Measurements from ENCODE around the gene MED6. TPM values are rescaled to one million over a fixed set of nuclear protein-coding genes. Genes with fewer than 3 reads are reported as not detected.

The MED6 gene
- polyA plus RNA-seq, 1 donor (not counting 4 experiments of a cell fraction or from before 2014, with no cell fraction given) = 52.6 TPM

DNA sequence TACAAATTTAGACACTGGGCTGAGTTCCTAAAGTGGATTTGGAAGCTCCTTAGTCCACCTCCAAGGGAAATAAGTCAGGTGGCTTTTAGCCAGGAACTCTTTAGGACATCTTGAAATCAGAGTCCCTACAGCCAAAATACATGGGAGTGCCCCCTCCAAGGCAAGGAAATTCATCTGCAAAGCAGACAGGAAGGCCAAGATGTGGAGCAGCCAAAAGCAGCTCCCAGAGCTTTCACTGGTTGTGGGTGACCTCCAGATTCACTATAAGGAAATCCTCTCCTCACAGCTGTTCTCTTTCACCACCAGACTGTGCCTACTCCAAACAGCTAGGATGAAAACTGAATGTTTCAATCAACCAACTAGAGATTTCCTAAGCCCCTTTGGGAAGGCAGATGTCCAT lies 47.9 kb upstream of the MED6 start:
- H3K4me1 ChIP-seq (ENCODE audit: control insufficient read depth, extremely low read depth, insufficient read depth, low read length) = no peaks in the 10 kb centered on the region
- no peaks in the 10 kb centered on the region for H3K9me3 ChIP-seq (ENCODE audit: control insufficient read depth, low read depth, low read length)
- no peaks in the 10 kb centered on the region for H3K9me1 ChIP-seq (ENCODE audit: control insufficient read depth, extremely low read depth, insufficient read depth, low read length)
- H3K4me2 ChIP-seq (ENCODE audit: control insufficient read depth, extremely low read depth, insufficient read depth, low read depth, low read length) = no peak overlapping the region
- FAIRE-seq = no peak
- no peaks in the 10 kb centered on the region for H3K79me2 ChIP-seq (ENCODE audit: control insufficient read depth, insufficient read depth, low read length)
- H4K20me1 ChIP-seq (ENCODE audit: control insufficient read depth, extremely low read depth, insufficient read depth, low read length) = no peaks in the 10 kb centered on the region
- H2AFZ ChIP-seq (ENCODE audit: control insufficient read depth, low read length) = no peak overlapping the region
- no peak overlapping the region for H3K4me3 ChIP-seq (ENCODE audit: control insufficient read depth in 2 of 3, extremely low read depth in 1 of 3, insufficient read depth in 2 of 3, low read depth in 1 of 3, low read length in 3 of 3)
- DNase-seq (ENCODE audit: low read depth, low spot score) = no peak
- TF ChIP-seq EZH2 (IDR thresholded peaks at IDR 0.05; ENCODE audit: low read length) = no peak
- TF ChIP-seq, protein P1, sequence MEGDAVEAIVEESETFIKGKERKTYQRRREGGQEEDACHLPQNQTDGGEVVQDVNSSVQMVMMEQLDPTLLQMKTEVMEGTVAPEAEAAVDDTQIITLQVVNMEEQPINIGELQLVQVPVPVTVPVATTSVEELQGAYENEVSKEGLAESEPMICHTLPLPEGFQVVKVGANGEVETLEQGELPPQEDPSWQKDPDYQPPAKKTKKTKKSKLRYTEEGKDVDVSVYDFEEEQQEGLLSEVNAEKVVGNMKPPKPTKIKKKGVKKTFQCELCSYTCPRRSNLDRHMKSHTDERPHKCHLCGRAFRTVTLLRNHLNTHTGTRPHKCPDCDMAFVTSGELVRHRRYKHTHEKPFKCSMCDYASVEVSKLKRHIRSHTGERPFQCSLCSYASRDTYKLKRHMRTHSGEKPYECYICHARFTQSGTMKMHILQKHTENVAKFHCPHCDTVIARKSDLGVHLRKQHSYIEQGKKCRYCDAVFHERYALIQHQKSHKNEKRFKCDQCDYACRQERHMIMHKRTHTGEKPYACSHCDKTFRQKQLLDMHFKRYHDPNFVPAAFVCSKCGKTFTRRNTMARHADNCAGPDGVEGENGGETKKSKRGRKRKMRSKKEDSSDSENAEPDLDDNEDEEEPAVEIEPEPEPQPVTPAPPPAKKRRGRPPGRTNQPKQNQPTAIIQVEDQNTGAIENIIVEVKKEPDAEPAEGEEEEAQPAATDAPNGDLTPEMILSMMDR (optimal IDR thresholded peaks at IDR 0.05 in 1 of 3, IDR thresholded peaks at IDR 0.05 in 1 of 3, conservative IDR thresholded peaks at IDR 0.05 in 1 of 3; ENCODE audit: extremely low read depth in 1 of 3, insufficient read depth in 2 of 3, low read length in 3 of 3) = no peak
- peaks cover 7% of the 10 kb centered on the region for H3K27me3 ChIP-seq (ENCODE audit: control insufficient read depth, extremely low read depth, insufficient read depth, low read length)
- dilution Hi-C loops (cut with MboI; ENCODE audit: extremely low pct_ligation_motif_present, low sequenced_read_pairs) = no loop called here
- no peaks in the 10 kb centered on the region for H3K36me3 ChIP-seq (ENCODE audit: control insufficient read depth in 2 of 2, extremely low read depth in 1 of 2, insufficient read depth in 2 of 2, low read length in 2 of 2)
- no peak overlapping the region for H3K27ac ChIP-seq (ENCODE audit: control insufficient read depth, insufficient read depth, low read length)
- H3K9ac ChIP-seq (ENCODE audit: control insufficient read depth, extremely low read depth, insufficient read depth, low read length) = no peak overlapping the region

DNA sequence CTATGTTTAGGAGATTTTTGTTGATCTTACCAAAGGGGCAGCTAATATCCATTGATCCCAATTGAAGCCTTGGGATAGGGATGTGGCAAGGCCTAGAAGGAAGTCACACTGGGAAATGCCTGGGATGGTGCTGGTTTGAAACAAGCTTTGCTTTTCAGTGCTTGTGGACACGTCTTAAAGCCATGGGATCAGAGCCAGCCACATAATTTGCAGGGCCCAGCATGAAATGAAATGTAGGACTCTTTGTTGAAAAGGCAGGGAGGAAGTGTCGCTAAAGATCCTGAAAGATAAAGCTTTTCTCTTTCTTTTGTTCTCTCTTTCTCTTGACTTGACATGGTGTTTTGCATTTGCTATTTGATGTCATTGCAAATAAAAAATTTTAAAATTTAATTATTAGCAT lies 46.2 kb upstream of the MED6 start:
- H3K4me1 ChIP-seq (ENCODE audit: control insufficient read depth, extremely low read depth, insufficient read depth, low read length) = peaks cover 7% of the 10 kb centered on the region
- no peaks in the 10 kb centered on the region for H3K36me3 ChIP-seq (ENCODE audit: control insufficient read depth in 2 of 2, extremely low read depth in 1 of 2, insufficient read depth in 2 of 2, low read length in 2 of 2)
- TF ChIP-seq, protein P1 (optimal IDR thresholded peaks at IDR 0.05 in 1 of 3, IDR thresholded peaks at IDR 0.05 in 1 of 3, conservative IDR thresholded peaks at IDR 0.05 in 1 of 3; ENCODE audit: extremely low read depth in 1 of 3, insufficient read depth in 2 of 3, low read length in 3 of 3) = no peak
- TF ChIP-seq EZH2 (IDR thresholded peaks at IDR 0.05; ENCODE audit: low read length) = no peak
- dilution Hi-C loops (cut with MboI; ENCODE audit: extremely low pct_ligation_motif_present, low sequenced_read_pairs) = no loop called here
- no peak overlapping the region for H3K4me3 ChIP-seq (ENCODE audit: control insufficient read depth in 2 of 3, extremely low read depth in 1 of 3, insufficient read depth in 2 of 3, low read depth in 1 of 3, low read length in 3 of 3)
- no peaks in the 10 kb centered on the region for H3K79me2 ChIP-seq (ENCODE audit: control insufficient read depth, insufficient read depth, low read length)
- no peaks in the 10 kb centered on the region for H3K9me3 ChIP-seq (ENCODE audit: control insufficient read depth, low read depth, low read length)
- H3K9me1 ChIP-seq (ENCODE audit: control insufficient read depth, extremely low read depth, insufficient read depth, low read length) = no peaks in the 10 kb centered on the region
- no peak for FAIRE-seq
- no peak overlapping the region for H3K27ac ChIP-seq (ENCODE audit: control insufficient read depth, insufficient read depth, low read length)
- no peak overlapping the region for H3K9ac ChIP-seq (ENCODE audit: control insufficient read depth, extremely low read depth, insufficient read depth, low read length)
- no peak overlapping the region for H2AFZ ChIP-seq (ENCODE audit: control insufficient read depth, low read length)
- DNase-seq (ENCODE audit: low read depth, low spot score) = no peak
- H4K20me1 ChIP-seq (ENCODE audit: control insufficient read depth, extremely low read depth, insufficient read depth, low read length) = no peaks in the 10 kb centered on the region
- H3K27me3 ChIP-seq (ENCODE audit: control insufficient read depth, extremely low read depth, insufficient read depth, low read length) = peaks cover 20% of the 10 kb centered on the region
- no peak overlapping the region for H3K4me2 ChIP-seq (ENCODE audit: control insufficient read depth, extremely low read depth, insufficient read depth, low read depth, low read length)
